CD8-positive, alpha-beta memory T cell (primary cell): ENCODE measurements around the gene CCHCR1. TPM values are rescaled to one million over a fixed set of nuclear protein-coding genes. Genes with fewer than 3 reads are reported as not detected.
"Not testable (repeated sequence)": the region's sequence is repeated elsewhere in the genome, so short reads cannot be mapped to it uniquely, and the experiment has no call there.

Experiments
- CTCF ChIA-PET: fragments of 350-600 bp; sonication (Branson Sonifier 250); formaldehyde crosslinking; loops from one replicate; lab custom pipeline; 2021; ENCODE audit warnings: antibody characterized with exemption; lab: Charles Lee
- POLR2A ChIA-PET: fragments of 350-600 bp; sonication (Branson Sonifier 250); formaldehyde crosslinking; loops from one replicate; lab custom pipeline; 2021; ENCODE audit warnings: antibody characterized with exemption; lab: Charles Lee
- DNase-seq, 5 donors: peaks; one replicate each; pipeline versions ENCODE4 v3.0.0 to v3.0.0-alpha.2; 2020 to 2022; ENCODE audit warnings: mixed read lengths in 1 of 5
- H3K27ac ChIP-seq: one replicate; pipeline ENCODE4 v1.7.0; 2013; ENCODE audit warnings: low read depth, mild to moderate bottlenecking, low read length, moderate library complexity
- H3K27me3 ChIP-seq: 2 replicates; pipeline ENCODE4 v1.7.0; 2013; ENCODE audit warnings: low read length, mild to moderate bottlenecking; ENCODE audit not compliant: insufficient read depth, poor library complexity, severe bottlenecking
- H3K36me3 ChIP-seq: 2 replicates; pipeline ENCODE4 v1.7.0; 2013; ENCODE audit warnings: mild to moderate bottlenecking, low read length, moderate library complexity; ENCODE audit not compliant: insufficient read depth
- H3K4me1 ChIP-seq: 2 replicates; pipeline ENCODE4 v1.7.0; 2013; ENCODE audit warnings: mild to moderate bottlenecking, low read length, moderate library complexity; ENCODE audit not compliant: insufficient read depth
- H3K4me3 ChIP-seq: 2 replicates; pipeline ENCODE4 v1.7.0; 2013; ENCODE audit warnings: mild to moderate bottlenecking, low read length
- H3K9me3 ChIP-seq: 2 replicates; pipeline ENCODE4 v1.7.0; 2013; ENCODE audit warnings: mild to moderate bottlenecking, low read length
- H3K27ac Mint-ChIP-seq, 8 donors: one replicate each; pipeline ENCODE4 v1.8.0; 2020 to 2021; ENCODE audit warnings: mixed read lengths in 8 of 8, mild to moderate bottlenecking in 6 of 8, inconsistent platforms in 3 of 8, moderate library complexity in 3 of 8
- H3K27me3 Mint-ChIP-seq, 2 donors: one replicate each; pipeline ENCODE4 v1.8.0; 2020 to 2021; ENCODE audit warnings: mixed read lengths in 2 of 2, mild to moderate bottlenecking in 1 of 2, moderate library complexity in 1 of 2
- H3K36me3 Mint-ChIP-seq, 3 donors: one replicate each; pipeline ENCODE4 v1.8.0; 2020 to 2021; ENCODE audit warnings: mixed read lengths in 3 of 3, inconsistent platforms in 1 of 3, mild to moderate bottlenecking in 1 of 3
- H3K4me1 Mint-ChIP-seq, 3 donors: one replicate each; pipeline ENCODE4 v1.8.0; 2020 to 2021; ENCODE audit warnings: mixed read lengths in 3 of 3, inconsistent platforms in 1 of 3, mild to moderate bottlenecking in 1 of 3
- H3K4me3 Mint-ChIP-seq, 7 donors: one replicate each; pipeline ENCODE4 v1.8.0; 2020 to 2021; ENCODE audit warnings: mixed read lengths in 7 of 7, mild to moderate bottlenecking in 6 of 7, moderate library complexity in 4 of 7, inconsistent platforms in 2 of 7
- H3K9me3 Mint-ChIP-seq, 5 donors: one replicate each; pipeline ENCODE4 v1.8.0; 2020 to 2022; ENCODE audit warnings: mixed read lengths in 5 of 5, mild to moderate bottlenecking in 3 of 5, moderate library complexity in 2 of 5, inconsistent platforms in 1 of 5
- polyA plus RNA-seq: library from polyadenylated mRNA; unstranded; fragments of 300-500 nt; fragmentation: Illumina TruSeq; gene quantifications from one replicate; pipeline ENCODE4 v1.2.3, GENCODE V29; 2021
- total RNA-seq, 2 experiments: library from RNA; stranded (reverse); gene quantifications; one replicate each; pipeline ENCODE4 v1.2.3, GENCODE V29; 2021

Gene CCHCR1
- total and polyA plus RNA-seq, 3 experiments from 2014 or later, result 7.4 to 46.1 (median 45.9) TPM

- no peaks in the 10 kb centered on the region for H3K27me3 Mint-ChIP-seq
- no peaks in the 10 kb centered on the region for H3K27me3 ChIP-seq
- no peaks in the 10 kb centered on the region for H3K9me3 Mint-ChIP-seq
- ChIA-PET CTCF (interaction anchor here (0.9 to 1.0 kb wide), 2 partner anchors 12 to 194 kb away, joined by 3 read pairs; no protein-coding TSS in a partner anchor), POLR2A (no interaction called here)
- no peaks in the 10 kb centered on the region for H3K9me3 ChIP-seq
- H3K36me3 ChIP-seq, result no peaks in the 10 kb centered on the region
- no peaks in the 10 kb centered on the region for H3K36me3 Mint-ChIP-seq
- no peak overlapping the region for H3K27ac ChIP-seq
- no peak overlapping the region for H3K4me3 ChIP-seq
- peak overlapping the region in 3 of 8 donors; percentile 41 to 88 (median 51) for H3K27ac Mint-ChIP-seq
- peaks cover 3 to 7% (median 5%) of the 10 kb centered on the region in 3 donors for H3K4me1 Mint-ChIP-seq
- no peaks in the 10 kb centered on the region for H3K4me1 ChIP-seq
- DNase-seq, result no peak
- H3K4me3 Mint-ChIP-seq, result no peak overlapping the region
Measured at GRCh38 chr6:31171931-31172905, 14.6 kb upstream of the CCHCR1 start.

GRCh38 chr6:31170987-31171671, 13.5 kb upstream of the CCHCR1 start:
- ChIA-PET POLR2A (no interaction called here), CTCF (interaction anchor here (1.0 kb wide), 1 partner anchor 196 kb away, joined by 3 read pairs; no protein-coding TSS in a partner anchor)
- Mint-ChIP-seq H3K4me3 (peak overlapping the region in 1 of 7 donors; percentile 65), H3K4me1 (peaks cover 3 to 5% (median 5%) of the 10 kb centered on the region in 3 donors), H3K36me3 (no peaks in the 10 kb centered on the region), H3K27me3 (no peaks in the 10 kb centered on the region), H3K27ac (no peak overlapping the region), H3K9me3 (no peaks in the 10 kb centered on the region)
- Histone ChIP-seq H3K9me3 (no peaks in the 10 kb centered on the region), H3K4me1 (no peaks in the 10 kb centered on the region), H3K4me3 (no peak overlapping the region), H3K36me3 (no peaks in the 10 kb centered on the region), H3K27ac (no peak overlapping the region), H3K27me3 (no peaks in the 10 kb centered on the region)
- no peak for DNase-seq

- H3K36me3 ChIP-seq, result no peaks in the 10 kb centered on the region
- H3K27ac ChIP-seq, result no peak within 1 kb of the TSS
- no peaks in the 10 kb centered on the region for H3K27me3 ChIP-seq
- Mint-ChIP-seq H3K4me1 (no peaks in the 10 kb centered on the region), H3K36me3 (no peaks in the 10 kb centered on the region), H3K4me3 (peak within 1 kb of the TSS in 1 of 7 donors; percentile 65), H3K27ac (no peak within 1 kb of the TSS), H3K27me3 (no peaks in the 10 kb centered on the region), H3K9me3 (no peaks in the 10 kb centered on the region)
- no peaks in the 10 kb centered on the region for H3K4me1 ChIP-seq
- POLR2A ChIA-PET, result no interaction called here
- DNase-seq, result no peak
- H3K4me3 ChIP-seq, result no peak within 1 kb of the TSS
- H3K9me3 ChIP-seq, result no peaks in the 10 kb centered on the region
- CTCF ChIA-PET, result no interaction called here
Measured at GRCh38 chr6:31170600-31170881, 12.9 kb upstream of the CCHCR1 start, which contains the start of gene POU5F1. Gene POU5F1 (minus strand): TSS chr6:31170682. CDS start chr6:31170620, 62 bp downstream.

- H3K4me3 ChIP-seq, H3K27ac ChIP-seq, H3K4me1 ChIP-seq, H3K36me3 ChIP-seq, H3K9me3 Mint-ChIP-seq, H3K27ac Mint-ChIP-seq, H3K4me1 Mint-ChIP-seq, H3K27me3 Mint-ChIP-seq, H3K4me3 Mint-ChIP-seq, H3K27me3 ChIP-seq, POLR2A ChIA-PET, DNase-seq, H3K36me3 Mint-ChIP-seq, H3K9me3 ChIP-seq: not testable (repeated sequence)
- CTCF ChIA-PET, result interaction anchor here (0.9 kb wide), 1 partner anchor 12 kb away, joined by 3 read pairs; no protein-coding TSS in a partner anchor
Measured at GRCh38 chr6:31169858-31170599, 12.4 kb upstream of the CCHCR1 start.

GRCh38 chr6:31169123-31169857, 11.7 kb upstream of the CCHCR1 start:
- peaks cover 0 to 4% (median 0%) of the 10 kb centered on the region in 3 donors for H3K4me1 Mint-ChIP-seq
- DNase-seq, result no peak
- Histone ChIP-seq H3K4me1 (no peaks in the 10 kb centered on the region), H3K27me3 (no peaks in the 10 kb centered on the region), H3K27ac (no peak overlapping the region), H3K36me3 (no peaks in the 10 kb centered on the region), H3K9me3 (no peaks in the 10 kb centered on the region), H3K4me3 (no peak overlapping the region)
- H3K9me3 Mint-ChIP-seq, result no peaks in the 10 kb centered on the region
- no peaks in the 10 kb centered on the region for H3K27me3 Mint-ChIP-seq
- no peaks in the 10 kb centered on the region for H3K36me3 Mint-ChIP-seq
- no peak overlapping the region for H3K4me3 Mint-ChIP-seq
- H3K27ac Mint-ChIP-seq, result no peak overlapping the region
- POLR2A ChIA-PET, result no interaction called here
- CTCF ChIA-PET, result interaction anchor here (0.9 kb wide), 1 partner anchor 11 kb away, joined by 3 read pairs; no protein-coding TSS in a partner anchor

GRCh38 chr6:31168606-31169005, 11.0 kb upstream of the CCHCR1 start:
- no peak for DNase-seq
- Mint-ChIP-seq H3K4me3 (no peak overlapping the region), H3K36me3 (no peaks in the 10 kb centered on the region), H3K27me3 (no peaks in the 10 kb centered on the region), H3K27ac (peak overlapping the region in 2 of 8 donors; percentile 42 to 62), H3K9me3 (no peaks in the 10 kb centered on the region), H3K4me1 (peaks cover 0 to 4% (median 0%) of the 10 kb centered on the region in 3 donors)
- Histone ChIP-seq H3K36me3 (no peaks in the 10 kb centered on the region), H3K9me3 (no peaks in the 10 kb centered on the region), H3K4me1 (no peaks in the 10 kb centered on the region), H3K27ac (no peak overlapping the region), H3K4me3 (no peak overlapping the region), H3K27me3 (no peaks in the 10 kb centered on the region)
- ChIA-PET CTCF (no interaction called here), POLR2A (no interaction called here)

- H3K4me3 Mint-ChIP-seq, result no peak overlapping the region
- Histone ChIP-seq H3K4me1 (no peaks in the 10 kb centered on the region), H3K27me3 (no peaks in the 10 kb centered on the region), H3K27ac (no peak overlapping the region), H3K36me3 (no peaks in the 10 kb centered on the region), H3K4me3 (no peak overlapping the region), H3K9me3 (no peaks in the 10 kb centered on the region)
- no peaks in the 10 kb centered on the region for H3K9me3 Mint-ChIP-seq
- DNase-seq, result no peak
- H3K27ac Mint-ChIP-seq, result peak overlapping the region in 1 of 8 donors; percentile 26
- peaks cover 0 to 4% (median 0%) of the 10 kb centered on the region in 3 donors for H3K4me1 Mint-ChIP-seq
- no peaks in the 10 kb centered on the region for H3K27me3 Mint-ChIP-seq
- CTCF ChIA-PET, result interaction anchor here (1.7 kb wide), 1 partner anchor 9 kb away, joined by 4 read pairs; no protein-coding TSS in a partner anchor
- peaks cover 0 to 6% (median 3%) of the 10 kb centered on the region in 3 donors for H3K36me3 Mint-ChIP-seq
- POLR2A ChIA-PET, result no interaction called here
Measured at GRCh38 chr6:31165986-31166385, 8.4 kb upstream of the CCHCR1 start.
